Breast epithelium (tissue), 4 donors: Measurements from ENCODE around the gene ANKDD1B. TPM values are rescaled to one million over a fixed set of nuclear protein-coding genes. Genes with fewer than 3 reads are reported as not detected.

Experiments
- DNase-seq, 2 donors: peaks; one replicate each; pipeline ENCODE4 v3.0.0-alpha.2; 2019; ENCODE audit warnings: low spot score in 2 of 2
- H3K27ac ChIP-seq, 2 donors: fragments of 200-600 bp; sonication (generic) in 1 of 2; one replicate each; pipeline ENCODE4 v1.5.1; 2016 to 2019; ENCODE audit warnings: mild to moderate bottlenecking in 1 of 2
- H3K27me3 ChIP-seq, 2 donors: fragments of 200-600 bp; sonication (generic) in 1 of 2; one replicate each; pipeline versions ENCODE4 v1.5.1 to v1.6.0; 2017 to 2019; ENCODE audit warnings: control low read depth in 1 of 2, mild to moderate bottlenecking in 1 of 2
- H3K36me3 ChIP-seq: fragments of 200-600 bp; one replicate; pipeline ENCODE4 v1.5.1; 2019
- H3K4me1 ChIP-seq, 2 donors: fragments of 200-600 bp; sonication (generic); one replicate each; pipeline ENCODE4 v1.5.1; 2016 to 2019; ENCODE audit warnings: control low read depth in 1 of 2
- H3K4me3 ChIP-seq, 3 donors: fragments of 200-600 bp; sonication (generic); 1 replicate in 2 of 3; 2 replicates in 1 of 3; pipeline ENCODE4 v1.5.1; 2016 to 2019; ENCODE audit warnings: mild to moderate bottlenecking in 3 of 3, moderate library complexity in 2 of 3
- H3K9me3 ChIP-seq, 2 donors: fragments of 200-600 bp; sonication (generic) in 1 of 2; one replicate each; pipeline ENCODE4 v1.5.1; 2016 to 2019; ENCODE audit warnings: control low read depth in 1 of 2
- POLR2A ChIP-seq: fragments of 450-650 bp; IDR thresholded peaks from one replicate; pipeline ENCODE4 v1.6.1; 2016; ENCODE audit warnings: antibody characterized with exemption, mild to moderate bottlenecking, moderate library complexity
- POLR2AphosphoS5 ChIP-seq, 3 donors: sonication (generic); formaldehyde crosslinking; IDR thresholded peaks; one replicate each; pipeline ENCODE4 v1.6.1; 2017; ENCODE audit warnings: antibody characterized with exemption in 3 of 3
- intact Hi-C: fragments of 100-400 bp; cut with DNase I; formaldehyde crosslinking; loops from one replicate; pipeline ENCODE4 v1.15.1; 2023; ENCODE audit warnings: low total_unique reads
- total RNA-seq, 3 donors: library from RNA; depleted of rRNA; stranded (reverse); fragments of >200 nt; gene quantifications; one replicate each; pipeline ENCODE4 v1.1.0, GENCODE V29; 2016
- TF ChIP-seq, protein P1 (sequence below), 3 donors: fragments of 450-650 bp; IDR thresholded peaks; one replicate each; pipeline ENCODE4 v1.5.1; 2016 to 2017; ENCODE audit warnings: antibody characterized with exemption in 3 of 3, mild to moderate bottlenecking in 3 of 3, moderate library complexity in 3 of 3

ANKDD1B gene
- total RNA-seq, 3 donors from 2014 or later = 0.66 to 1.4 (median 1.0) TPM

DNA sequence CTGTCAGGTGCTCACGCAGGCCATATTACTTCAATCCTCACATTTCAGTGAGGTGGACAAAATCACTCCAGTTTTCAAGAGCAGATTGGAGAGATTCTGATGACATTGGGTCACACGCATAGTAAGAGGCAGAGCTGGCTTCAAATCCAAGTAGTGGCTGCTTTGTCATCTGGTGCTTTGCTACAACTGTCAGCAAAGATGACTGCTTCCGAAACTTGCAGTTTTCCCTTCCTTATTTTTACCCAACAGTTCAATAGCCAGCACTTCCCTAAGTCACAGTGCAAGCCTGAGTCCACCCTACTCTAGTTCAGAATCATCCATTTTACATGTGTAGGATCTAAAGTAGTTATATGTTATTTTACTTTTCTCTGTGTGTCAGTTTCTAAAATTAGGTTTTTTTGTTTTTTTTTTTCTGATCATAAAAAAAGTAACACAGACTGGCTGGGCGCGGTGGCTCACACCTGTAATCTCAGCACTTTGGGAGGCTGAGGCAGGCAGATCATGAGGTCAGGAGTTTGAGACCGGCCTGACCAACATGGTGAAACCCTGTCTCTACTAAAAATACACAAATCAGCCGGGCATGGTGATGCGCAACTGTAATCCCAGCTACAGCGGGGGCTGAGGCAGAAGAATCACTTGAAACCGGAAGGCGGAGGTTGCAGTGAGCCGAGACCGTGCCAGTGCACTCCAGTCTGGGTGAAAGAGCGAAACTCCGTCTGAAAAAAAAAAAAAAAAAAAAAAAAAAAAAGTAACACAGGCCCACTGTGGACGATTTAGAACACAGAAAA, 49.6 kb downstream of the ANKDD1B start:
- Histone ChIP-seq H3K36me3 (no peaks in the 10 kb centered on the region), H3K27me3 (no peaks in the 10 kb centered on the region), H3K4me3 (no peak overlapping the region), H3K9me3 (no peaks in the 10 kb centered on the region), H3K27ac (no peak overlapping the region), H3K4me1 (no peaks in the 10 kb centered on the region)
- TF ChIP-seq POLR2A = no peak
- TF ChIP-seq, protein P1, sequence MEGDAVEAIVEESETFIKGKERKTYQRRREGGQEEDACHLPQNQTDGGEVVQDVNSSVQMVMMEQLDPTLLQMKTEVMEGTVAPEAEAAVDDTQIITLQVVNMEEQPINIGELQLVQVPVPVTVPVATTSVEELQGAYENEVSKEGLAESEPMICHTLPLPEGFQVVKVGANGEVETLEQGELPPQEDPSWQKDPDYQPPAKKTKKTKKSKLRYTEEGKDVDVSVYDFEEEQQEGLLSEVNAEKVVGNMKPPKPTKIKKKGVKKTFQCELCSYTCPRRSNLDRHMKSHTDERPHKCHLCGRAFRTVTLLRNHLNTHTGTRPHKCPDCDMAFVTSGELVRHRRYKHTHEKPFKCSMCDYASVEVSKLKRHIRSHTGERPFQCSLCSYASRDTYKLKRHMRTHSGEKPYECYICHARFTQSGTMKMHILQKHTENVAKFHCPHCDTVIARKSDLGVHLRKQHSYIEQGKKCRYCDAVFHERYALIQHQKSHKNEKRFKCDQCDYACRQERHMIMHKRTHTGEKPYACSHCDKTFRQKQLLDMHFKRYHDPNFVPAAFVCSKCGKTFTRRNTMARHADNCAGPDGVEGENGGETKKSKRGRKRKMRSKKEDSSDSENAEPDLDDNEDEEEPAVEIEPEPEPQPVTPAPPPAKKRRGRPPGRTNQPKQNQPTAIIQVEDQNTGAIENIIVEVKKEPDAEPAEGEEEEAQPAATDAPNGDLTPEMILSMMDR (IDR thresholded peaks at IDR 0.05) = no peak
- no peak for TF ChIP-seq POLR2AphosphoS5 (IDR thresholded peaks at IDR 0.05)
- intact Hi-C loops = no loop called here
- DNase-seq = no peak

DNA sequence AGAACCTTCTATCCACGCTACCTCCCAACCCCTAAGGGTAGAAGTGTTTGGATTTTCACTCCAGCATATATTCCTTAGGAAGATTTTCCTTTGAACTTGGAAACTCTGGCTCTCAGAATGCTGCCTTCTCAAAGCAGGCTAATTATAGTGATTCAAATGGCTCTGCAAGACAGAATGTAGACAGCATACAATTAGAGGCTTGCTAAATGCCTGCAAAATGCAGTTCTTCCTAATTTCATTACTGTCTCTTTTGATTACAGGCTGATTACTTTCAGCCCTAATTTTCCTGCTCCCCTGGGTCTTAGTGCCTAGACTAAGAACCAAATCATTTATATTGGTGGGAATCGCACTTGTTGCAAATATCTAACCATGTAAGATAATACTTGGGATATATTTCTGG, 50.8 kb downstream of the ANKDD1B start:
- Histone ChIP-seq H3K4me3 (no peak overlapping the region), H3K4me1 (no peaks in the 10 kb centered on the region), H3K36me3 (no peaks in the 10 kb centered on the region), H3K9me3 (no peaks in the 10 kb centered on the region), H3K27me3 (no peaks in the 10 kb centered on the region), H3K27ac (no peak overlapping the region)
- no peak for TF ChIP-seq POLR2AphosphoS5 (IDR thresholded peaks at IDR 0.05)
- TF ChIP-seq POLR2A = no peak
- TF ChIP-seq, protein P1 (IDR thresholded peaks at IDR 0.05) = no peak
- intact Hi-C loops = no loop called here
- DNase-seq = no peak

GRCh38 chr5:75663579-75664284, 52.5 kb downstream of the ANKDD1B start:
- H3K4me1 ChIP-seq = no peaks in the 10 kb centered on the region
- intact Hi-C loops = no loop called here
- H3K4me3 ChIP-seq = no peak overlapping the region
- no peaks in the 10 kb centered on the region for H3K9me3 ChIP-seq
- DNase-seq = no peak
- no peak overlapping the region for H3K27ac ChIP-seq
- TF ChIP-seq, protein P1 (IDR thresholded peaks at IDR 0.05) = no peak
- no peak for TF ChIP-seq POLR2AphosphoS5 (IDR thresholded peaks at IDR 0.05)
- TF ChIP-seq POLR2A = no peak
- no peaks in the 10 kb centered on the region for H3K36me3 ChIP-seq
- H3K27me3 ChIP-seq = no peaks in the 10 kb centered on the region

DNA sequence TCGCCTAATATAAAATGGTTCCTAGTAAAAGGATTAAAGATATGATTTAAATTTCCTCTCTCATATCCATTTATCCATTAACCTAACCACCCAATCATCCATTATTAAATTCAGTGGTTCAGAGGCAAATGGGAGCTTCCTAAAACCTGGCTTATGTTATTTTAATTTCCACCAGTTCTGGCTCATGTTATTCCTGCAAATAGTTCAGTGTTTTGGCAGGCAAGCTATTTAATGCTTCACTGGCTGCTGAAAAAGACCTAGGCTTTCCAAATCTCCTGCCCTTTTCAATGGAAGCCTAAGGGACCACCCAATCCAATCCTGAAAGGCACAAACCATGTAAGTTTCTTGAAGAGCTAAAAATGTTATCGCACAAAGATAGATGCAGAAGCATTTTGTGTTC, 53.7 kb downstream of the ANKDD1B start:
- Histone ChIP-seq H3K4me3 (no peak overlapping the region), H3K27ac (no peak overlapping the region), H3K4me1 (no peaks in the 10 kb centered on the region), H3K36me3 (no peaks in the 10 kb centered on the region), H3K9me3 (no peaks in the 10 kb centered on the region), H3K27me3 (no peaks in the 10 kb centered on the region)
- no peak for DNase-seq
- TF ChIP-seq POLR2A (no peak), POLR2AphosphoS5 (IDR thresholded peaks at IDR 0.05) (no peak)
- TF ChIP-seq, protein P1 (IDR thresholded peaks at IDR 0.05) = no peak
- intact Hi-C loops = no loop called here

GRCh38 chr5:75666801-75667200, 55.5 kb downstream of the ANKDD1B start:
- H3K4me3 ChIP-seq = no peak overlapping the region
- no peak for DNase-seq
- no peaks in the 10 kb centered on the region for H3K4me1 ChIP-seq
- intact Hi-C loops = no loop called here
- no peak overlapping the region for H3K27ac ChIP-seq
- TF ChIP-seq POLR2A (no peak), POLR2AphosphoS5 (IDR thresholded peaks at IDR 0.05) (no peak)
- TF ChIP-seq, protein P1 (IDR thresholded peaks at IDR 0.05) = no peak
- no peaks in the 10 kb centered on the region for H3K36me3 ChIP-seq
- H3K9me3 ChIP-seq = no peaks in the 10 kb centered on the region
- H3K27me3 ChIP-seq = no peaks in the 10 kb centered on the region
